Sigmoid colon (tissue), 7 donors: ENCODE data around the gene LYSMD1. TPM values are rescaled to one million over a fixed set of nuclear protein-coding genes. Genes with fewer than 3 reads are reported as not detected.

Experiments
- DNase-seq: peaks from one replicate; pipeline ENCODE4 v3.0.0-alpha.2; 2019
- H3K27ac ChIP-seq, 4 donors: fragments of 200-600 bp; sonication (generic); one replicate each; pipeline ENCODE4 v1.5.1; 2016 to 2019; ENCODE audit warnings: mild to moderate bottlenecking in 1 of 4
- H3K27me3 ChIP-seq, 3 donors: fragments of 200-600 bp; sonication (generic); one replicate each; pipeline ENCODE4 v1.5.1; 2019; ENCODE audit warnings: mild to moderate bottlenecking in 1 of 3
- H3K36me3 ChIP-seq, 4 donors: fragments of 200-600 bp; sonication (generic); one replicate each; pipeline ENCODE4 v1.5.1; 2016 to 2019
- H3K4me1 ChIP-seq, 4 donors: fragments of 200-600 bp; sonication (generic); one replicate each; pipeline ENCODE4 v1.5.1; 2017 to 2019
- H3K4me3 ChIP-seq, 4 donors: fragments of 200-600 bp; sonication (generic); one replicate each; pipeline ENCODE4 v1.5.1; 2017 to 2019; ENCODE audit warnings: mild to moderate bottlenecking in 2 of 4, moderate library complexity in 1 of 4
- H3K9me3 ChIP-seq, 4 donors: fragments of 200-600 bp in 3 of 4; sonication (generic) in 3 of 4; one replicate each; pipeline versions ENCODE4 v1.5.1 to v1.6.1; 2013 to 2019
- CTCF ChIP-seq, 4 experiments: fragments of 450-650 bp in 3 of 4; fragments of 200-600 bp in 1 of 4; IDR thresholded peaks; one replicate each; pipeline ENCODE4 v1.5.1; 2016 to 2019; ENCODE audit warnings: antibody characterized with exemption in 4 of 4, mild to moderate bottlenecking in 3 of 4, moderate library complexity in 2 of 4
- EP300 ChIP-seq, 4 donors: sonication (generic); formaldehyde crosslinking; IDR thresholded peaks; one replicate each; pipeline ENCODE4 v1.6.1; 2017; ENCODE audit warnings: antibody characterized with exemption in 4 of 4
- POLR2A ChIP-seq, 2 donors: fragments of 450-650 bp; IDR thresholded peaks; one replicate each; pipeline ENCODE4 v1.6.1; 2016; ENCODE audit warnings: antibody characterized with exemption in 2 of 2, mild to moderate bottlenecking in 2 of 2, moderate library complexity in 2 of 2
- POLR2AphosphoS5 ChIP-seq, 4 donors: sonication (generic); formaldehyde crosslinking; IDR thresholded peaks; one replicate each; pipeline ENCODE4 v1.6.1; 2017; ENCODE audit warnings: antibody characterized with exemption in 4 of 4
- WGBS, 2 donors: extraction: QIAGEN DNeasy Blood & Tissue Kit; methylation state at CpG; one replicate each; pipeline ENCODE4 v1.1.7; 2013; 5-methylcytosine and 5-hydroxymethylcytosine counted together
- intact Hi-C: fragments of 100-400 bp; cut with DNase I; formaldehyde crosslinking; loops from one replicate; pipeline ENCODE4 v1.15.1; 2023
- polyA plus RNA-seq, 3 donors: library from polyadenylated mRNA; stranded (reverse); fragments of 200-250 nt; gene quantifications; one replicate each; pipeline ENCODE4 v1.2.3, GENCODE V29; 2013
- total RNA-seq, 4 donors: library from RNA; depleted of rRNA; stranded (reverse); fragments of >200 nt; gene quantifications; one replicate each; pipeline ENCODE4 v1.1.0, GENCODE V29; 2016
- donor health status: healthy with polysubstance abuse.
- donor health status: Bipolar disorder and iron deficiency.
- donor health status: healthy.

The LYSMD1 gene
- total and polyA plus RNA-seq, 7 donors: 4.2 to 22.7 (median 15.5) TPM

- H3K9me3 ChIP-seq: no peaks in the 10 kb centered on the region
- peaks cover 0 to 34% (median 31%) of the 10 kb centered on the region in 4 donors for H3K4me1 ChIP-seq
- intact Hi-C loops: no loop called here
- no peak for DNase-seq
- H3K36me3 ChIP-seq: peaks cover 9 to 36% (median 26%) of the 10 kb centered on the region in 4 donors
- 25 to 65% methylated on average over 1 of the region's 1 CpG for WGBS, 2 donors
- H3K4me3 ChIP-seq: no peak overlapping the region
- H3K27me3 ChIP-seq: no peaks in the 10 kb centered on the region
- no peak for TF ChIP-seq POLR2A (IDR thresholded peaks at IDR 0.05)
- TF ChIP-seq POLR2AphosphoS5 (IDR thresholded peaks at IDR 0.05): no peak
- no peak for TF ChIP-seq CTCF (IDR thresholded peaks at IDR 0.05)
- TF ChIP-seq EP300 (IDR thresholded peaks at IDR 0.05): no peak
- peak overlapping the region in 3 of 4 donors; percentile 27 to 93 (median 89) for H3K27ac ChIP-seq
Observed at GRCh38 chr1:151187205-151187604, 21.5 kb upstream of the LYSMD1 start.

GRCh38 chr1:151184211-151184610 lies 18.5 kb upstream of the LYSMD1 start:
- 94 to 96% methylated on average over 10 of the region's 10 CpGs for WGBS, 2 donors
- no peak for TF ChIP-seq CTCF (IDR thresholded peaks at IDR 0.05)
- TF ChIP-seq POLR2AphosphoS5 (IDR thresholded peaks at IDR 0.05): no peak
- TF ChIP-seq EP300 (IDR thresholded peaks at IDR 0.05): no peak
- TF ChIP-seq POLR2A (IDR thresholded peaks at IDR 0.05): no peak
- H3K4me1 ChIP-seq: peaks cover 0 to 27% (median 26%) of the 10 kb centered on the region in 4 donors
- intact Hi-C loops: no loop called here
- H3K36me3 ChIP-seq: peaks cover 16 to 65% (median 55%) of the 10 kb centered on the region in 4 donors
- no peak overlapping the region for H3K4me3 ChIP-seq
- H3K27ac ChIP-seq: no peak overlapping the region
- H3K27me3 ChIP-seq: no peaks in the 10 kb centered on the region
- no peak for DNase-seq
- no peaks in the 10 kb centered on the region for H3K9me3 ChIP-seq

- no peak for TF ChIP-seq POLR2A (IDR thresholded peaks at IDR 0.05)
- no peak for TF ChIP-seq EP300 (IDR thresholded peaks at IDR 0.05)
- TF ChIP-seq CTCF (IDR thresholded peaks at IDR 0.05): no peak
- TF ChIP-seq POLR2AphosphoS5 (IDR thresholded peaks at IDR 0.05): no peak
- H3K4me3 ChIP-seq: no peak overlapping the region
- H3K27ac ChIP-seq: peak overlapping the region in 1 of 4 donors; percentile 69
- no peaks in the 10 kb centered on the region for H3K4me1 ChIP-seq
- DNase-seq: no peak
- peaks cover 11 to 77% (median 63%) of the 10 kb centered on the region in 4 donors for H3K36me3 ChIP-seq
- H3K27me3 ChIP-seq: no peaks in the 10 kb centered on the region
- no peaks in the 10 kb centered on the region for H3K9me3 ChIP-seq
- 95 to 96% methylated on average over 17 of the region's 17 CpGs for WGBS, 2 donors
- intact Hi-C loops: no loop called here
Observed at GRCh38 chr1:151176514-151177045, 10.9 kb upstream of the LYSMD1 start.

GRCh38 chr1:151175863-151176262 lies 10.2 kb upstream of the LYSMD1 start, which contains the start of gene TMOD4:
TMOD4 (minus strand) TSS chr1:151175981; CDS start chr1:151174875, 1,106 bp downstream.
- TF ChIP-seq POLR2A (IDR thresholded peaks at IDR 0.05) (no peak), CTCF (IDR thresholded peaks at IDR 0.05) (peak in 2 of 4 experiments; percentile 15 to 24)
- intact Hi-C loops: no loop called here
- WGBS, 2 donors: 66 to 73% methylated on average over 4 of the region's 4 CpGs
- no peak for DNase-seq
- H3K9me3 ChIP-seq: no peaks in the 10 kb centered on the region
- no peaks in the 10 kb centered on the region for H3K27me3 ChIP-seq
- H3K36me3 ChIP-seq: peaks cover 6 to 73% (median 59%) of the 10 kb centered on the region in 4 donors
- H3K4me1 ChIP-seq: no peaks in the 10 kb centered on the region
- no peak within 1 kb of the TSS for H3K4me3 ChIP-seq
- H3K27ac ChIP-seq: peak within 1 kb of the TSS in 1 of 4 donors; percentile 69
